Brain pericyte (primary cell): ENCODE data around the gene LONRF2.
A peak's percentile ranks its signal among the peaks of the same experiment; 100 is the strongest.

ENCODE experiments used
- DNase-seq: peaks from one replicate; pipeline ENCODE4 v3.0.0-alpha.2; 2012; ENCODE audit warnings: low read depth, low spot score

LONRF2 gene

DNA sequence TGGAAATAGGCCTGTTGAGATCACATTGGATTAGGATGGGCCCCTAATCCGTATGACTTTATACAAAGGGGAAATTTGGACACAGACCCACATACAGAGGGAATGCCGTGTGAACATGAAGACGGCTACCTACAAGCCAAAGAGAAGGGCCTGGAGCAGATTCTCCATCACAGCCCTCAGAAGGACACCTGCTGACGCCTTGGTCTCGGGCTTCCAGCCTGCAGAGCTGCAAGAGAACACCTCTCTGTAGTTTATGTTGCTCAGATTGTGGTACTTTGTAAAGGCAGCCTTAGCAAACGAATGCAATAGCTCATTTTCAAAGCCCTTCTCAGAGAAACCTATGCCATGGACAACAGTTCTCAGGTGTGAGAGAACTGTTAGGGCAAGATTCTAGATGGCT lies 86.1 kb downstream of the LONRF2 start:
- no peak for DNase-seq

DNA sequence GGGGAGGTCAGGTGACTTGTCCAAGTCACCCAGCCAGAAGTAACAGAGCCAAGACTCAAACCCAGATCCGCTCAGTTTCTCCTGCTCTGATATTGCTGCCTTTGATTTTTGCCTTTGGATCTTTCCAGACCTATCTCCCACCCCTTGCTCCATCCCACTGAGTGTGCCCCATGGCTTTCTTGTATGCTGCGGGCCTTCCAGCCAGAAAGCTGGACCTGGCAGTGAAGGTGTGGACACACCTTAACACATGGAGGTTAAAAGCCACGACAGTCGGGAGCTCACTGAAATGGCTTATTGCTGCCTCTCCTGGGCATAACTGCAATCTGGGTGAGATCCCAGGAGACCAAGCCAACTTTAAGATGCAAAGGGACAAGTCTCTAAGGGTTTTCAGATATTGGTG lies 86.7 kb downstream of the LONRF2 start:
- DNase-seq = no peak

DNA sequence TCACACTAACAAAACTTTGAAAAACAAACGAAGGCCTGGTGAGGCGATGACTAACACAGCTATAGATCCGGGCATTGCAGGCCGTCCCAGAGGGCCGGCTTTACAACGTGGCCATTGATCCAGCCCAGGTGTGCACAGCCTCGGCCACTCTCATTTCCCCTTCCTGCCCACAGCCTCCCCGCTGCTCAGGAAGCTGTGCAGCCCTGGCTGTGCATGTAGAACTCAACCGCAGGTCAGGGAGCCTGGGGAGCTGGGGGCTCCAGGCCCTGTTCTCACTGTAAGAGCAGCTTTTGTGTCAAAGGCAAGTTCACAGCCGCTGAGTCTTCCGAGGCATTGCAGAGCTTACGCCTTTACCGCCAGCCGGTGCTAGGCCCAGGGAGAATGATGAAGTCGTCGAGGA lies 87.2 kb downstream of the LONRF2 start:
- peak; percentile 66 for DNase-seq

DNA sequence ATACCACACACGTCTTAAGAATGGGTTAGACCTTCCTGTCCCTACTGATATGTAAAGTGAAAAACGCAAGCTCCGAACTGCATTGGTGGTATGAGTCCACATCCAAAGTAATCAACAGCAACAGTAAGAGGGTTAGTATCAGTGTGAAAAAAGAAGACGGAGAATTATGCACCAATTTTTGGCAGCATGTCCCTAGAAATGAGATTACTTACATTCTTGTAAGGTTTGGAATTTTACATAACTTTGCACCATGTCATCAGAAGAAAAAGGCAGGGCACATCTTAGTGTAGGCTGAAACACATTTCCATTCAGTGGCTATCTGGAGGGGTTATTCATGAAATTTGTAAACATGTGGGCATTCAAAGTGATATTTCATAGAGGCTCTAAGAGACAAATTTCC lies 88.2 kb downstream of the LONRF2 start:
- DNase-seq = no peak

DNA sequence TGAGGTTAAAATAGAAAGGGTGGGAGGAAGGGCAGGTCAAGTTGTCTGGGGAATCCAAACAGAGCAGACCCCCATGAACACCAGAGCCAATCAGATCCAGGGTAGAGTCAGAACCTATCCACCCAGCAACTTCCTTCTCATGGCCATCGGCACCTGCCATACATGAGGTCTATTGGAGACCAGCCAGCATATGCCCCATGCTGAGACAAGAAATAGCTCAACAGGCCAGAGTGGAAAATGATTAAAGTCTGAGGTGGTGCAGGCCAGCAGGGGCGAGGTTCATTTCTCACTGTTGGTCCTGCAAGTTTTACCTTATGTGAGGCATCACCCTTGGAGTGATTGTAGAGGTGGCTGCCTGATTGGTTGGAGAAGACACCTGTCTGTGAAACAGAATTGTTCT lies 89.2 kb downstream of the LONRF2 start:
- no peak for DNase-seq

DNA sequence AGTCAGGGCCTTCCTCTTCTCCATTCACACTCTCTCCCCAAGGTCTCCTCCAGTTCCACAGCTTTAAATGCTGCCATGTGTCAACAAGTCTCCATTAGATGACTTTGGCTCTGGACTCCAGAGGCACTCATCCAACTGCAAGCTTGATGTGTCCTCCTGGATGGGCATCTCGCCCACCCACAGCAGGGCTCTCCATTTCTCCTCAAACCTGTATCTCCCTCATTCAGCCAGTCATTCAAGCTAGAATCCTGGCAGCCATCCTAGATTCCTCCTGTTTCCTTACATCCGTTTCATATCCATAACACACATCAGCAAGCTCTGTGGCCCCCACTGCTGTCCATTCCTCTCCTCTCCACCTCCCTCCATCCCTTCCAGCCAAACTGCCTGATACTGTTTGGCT lies 91.5 kb downstream of the LONRF2 start:
- DNase-seq = no peak

DNA sequence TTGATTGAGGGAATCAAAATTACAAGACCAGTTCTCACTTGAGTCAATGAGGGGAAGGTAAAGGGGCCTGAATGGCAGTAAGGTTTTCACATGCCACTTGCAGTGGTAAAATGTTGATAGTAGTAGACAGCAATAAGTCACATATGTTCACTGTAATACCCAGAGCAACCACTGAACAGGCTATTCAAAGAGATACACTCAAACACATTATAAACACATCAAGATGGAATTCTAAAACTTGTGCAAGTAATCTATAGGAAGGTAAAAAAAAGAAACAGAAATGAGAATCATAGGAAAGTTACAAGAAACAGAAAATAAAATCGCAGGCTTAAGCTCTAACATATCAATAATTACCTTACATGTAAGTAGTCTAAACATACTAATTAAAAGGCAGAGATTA lies 93.3 kb downstream of the LONRF2 start:
- DNase-seq = no peak

DNA sequence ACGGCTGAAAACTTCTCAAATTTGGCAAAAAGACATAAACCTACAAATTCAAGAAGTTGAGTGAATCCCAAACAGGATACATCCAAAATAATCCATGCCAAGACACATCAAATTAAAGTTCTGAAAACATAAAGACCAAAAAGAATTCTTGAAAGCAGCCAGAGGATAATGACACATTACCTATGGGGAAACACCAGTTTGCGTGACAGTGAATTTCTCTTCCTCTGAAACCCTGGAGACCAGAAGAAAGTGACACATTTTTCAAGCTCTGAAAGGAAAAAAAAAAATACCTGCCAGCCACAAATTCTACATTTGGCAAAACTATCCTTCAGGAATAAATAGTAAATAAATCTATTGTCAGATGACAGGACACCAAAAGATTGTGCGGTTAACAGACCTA lies 93.9 kb downstream of the LONRF2 start:
- DNase-seq = no peak

DNA sequence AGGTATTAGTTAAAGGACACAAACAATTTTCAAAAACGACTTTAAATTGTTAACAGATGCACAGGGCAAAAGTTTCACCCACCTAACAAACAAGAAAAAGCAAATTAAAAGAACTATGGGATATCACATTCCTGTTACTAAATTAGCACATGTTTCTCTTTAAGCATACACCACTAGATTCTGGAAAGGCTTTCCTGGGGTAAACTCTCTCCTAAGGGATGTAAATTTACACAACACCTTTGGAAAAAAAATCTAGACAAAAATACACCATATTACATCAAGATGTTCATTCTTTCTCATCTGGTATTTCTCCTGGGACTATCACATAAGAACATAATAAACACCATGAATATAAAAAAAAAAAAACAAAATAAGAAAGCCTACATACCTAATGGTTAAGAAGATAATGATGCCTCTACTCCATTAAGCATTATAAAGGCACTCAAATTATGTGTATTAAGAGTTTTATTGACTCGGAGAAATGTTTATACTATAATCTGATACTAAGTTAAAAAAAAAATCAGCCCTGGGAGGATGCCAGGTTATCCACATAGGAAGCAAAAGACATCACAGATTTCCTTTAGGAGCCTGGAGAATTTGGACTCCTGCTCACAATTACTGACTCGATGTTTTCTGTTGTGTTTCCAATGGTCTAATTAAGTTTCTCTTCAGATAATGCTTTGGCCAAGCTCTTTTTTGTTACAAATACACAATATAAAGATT lies 97.2 kb downstream of the LONRF2 start:
- no peak for DNase-seq

DNA sequence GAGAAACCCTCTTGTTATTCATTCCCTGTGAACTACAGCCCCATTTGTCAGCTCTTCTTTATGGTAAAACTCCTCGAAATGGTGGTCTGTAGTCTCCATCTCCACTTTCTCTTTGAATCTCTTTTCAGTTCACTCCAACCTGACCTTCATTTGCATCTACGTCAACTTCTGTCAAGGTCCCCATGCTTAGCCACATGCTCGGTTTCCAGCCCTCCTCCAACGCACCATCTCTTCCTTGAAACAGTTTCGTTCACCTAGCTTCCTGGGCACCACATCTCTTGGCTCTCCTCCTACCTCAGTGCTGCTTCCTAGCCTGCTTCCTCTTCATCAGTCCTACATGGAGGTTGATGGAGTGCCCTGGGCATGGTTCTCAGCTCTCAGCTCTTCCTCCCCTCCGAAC lies 98.8 kb downstream of the LONRF2 start:
- no peak for DNase-seq
